ENCODE data around the gene NUP93. TPM values are rescaled to one million over a fixed set of nuclear protein-coding genes. Genes with fewer than 3 reads are reported as not detected.
"Not testable (repeated sequence)": the region's sequence is repeated elsewhere in the genome, so short reads cannot be mapped to it uniquely, and the experiment has no call there.

Gene NUP93
- polyA plus RNA-seq, 4 donors: 14.1 to 32.1 (median 22.3) TPM

GRCh38 chr16:56811602-56812001 is 81.7 kb downstream of the NUP93 start:
- not testable (repeated sequence) for H3K9me3 ChIP-seq (ENCODE audit: control insufficient read depth in 2 of 2, insufficient read depth in 1 of 2, low read depth in 1 of 2, low read length in 1 of 2); H3K36me3 ChIP-seq (ENCODE audit: control insufficient read depth in 3 of 3, insufficient read depth in 2 of 3, low read depth in 1 of 3, low read length in 3 of 3); H3K4me3 ChIP-seq (ENCODE audit: low read depth in 1 of 3, low read length in 3 of 3); DNase-seq; H3K27ac ChIP-seq (ENCODE audit: low read depth in 1 of 3, low read length in 2 of 3); H3K27me3 ChIP-seq (ENCODE audit: control insufficient read depth in 3 of 3, insufficient read depth in 3 of 3, low read length in 3 of 3); H3K4me1 ChIP-seq (ENCODE audit: control insufficient read depth in 3 of 3, insufficient read depth in 2 of 3, low read depth in 1 of 3, low read length in 2 of 3); FAIRE-seq
- WGBS, 3 donors: 96 to 98% (median 97%) methylated on average over 5 of the region's 5 CpGs

- Histone ChIP-seq H3K27ac (ENCODE audit: low read depth in 1 of 3, low read length in 2 of 3) (no peak overlapping the region), H3K4me1 (ENCODE audit: control insufficient read depth in 3 of 3, insufficient read depth in 2 of 3, low read depth in 1 of 3, low read length in 2 of 3) (no peaks in the 10 kb centered on the region), H3K36me3 (ENCODE audit: control insufficient read depth in 3 of 3, insufficient read depth in 2 of 3, low read depth in 1 of 3, low read length in 3 of 3) (peaks cover 0 to 5% (median 4%) of the 10 kb centered on the region in 3 donors), H3K9me3 (ENCODE audit: control insufficient read depth in 2 of 2, insufficient read depth in 1 of 2, low read depth in 1 of 2, low read length in 1 of 2) (no peaks in the 10 kb centered on the region), H3K27me3 (ENCODE audit: control insufficient read depth in 3 of 3, insufficient read depth in 3 of 3, low read length in 3 of 3) (no peaks in the 10 kb centered on the region), H3K4me3 (ENCODE audit: low read depth in 1 of 3, low read length in 3 of 3) (no peak overlapping the region)
- FAIRE-seq (no peak), DNase-seq (no peak)
Observed at GRCh38 chr16:56812884-56813283, 83.0 kb downstream of the NUP93 start.

GRCh38 chr16:56814537-56815432 is 84.9 kb downstream of the NUP93 start:
- WGBS, 3 donors: 83 to 90% (median 88%) methylated on average over 9 of the region's 9 CpGs
- FAIRE-seq: no peak
- Histone ChIP-seq H3K4me1 (ENCODE audit: control insufficient read depth in 3 of 3, insufficient read depth in 2 of 3, low read depth in 1 of 3, low read length in 2 of 3) (no peaks in the 10 kb centered on the region), H3K36me3 (ENCODE audit: control insufficient read depth in 3 of 3, insufficient read depth in 2 of 3, low read depth in 1 of 3, low read length in 3 of 3) (peaks cover 0 to 10% (median 7%) of the 10 kb centered on the region in 3 donors), H3K27ac (ENCODE audit: low read depth in 1 of 3, low read length in 2 of 3) (no peak overlapping the region), H3K9me3 (ENCODE audit: control insufficient read depth in 2 of 2, insufficient read depth in 1 of 2, low read depth in 1 of 2, low read length in 1 of 2) (no peaks in the 10 kb centered on the region), H3K4me3 (ENCODE audit: low read depth in 1 of 3, low read length in 3 of 3) (no peak overlapping the region), H3K27me3 (ENCODE audit: control insufficient read depth in 3 of 3, insufficient read depth in 3 of 3, low read length in 3 of 3) (no peaks in the 10 kb centered on the region)
- no peak for DNase-seq

GRCh38 chr16:56815721-56816120 is 85.8 kb downstream of the NUP93 start:
- DNase-seq: no peak
- H3K4me1 ChIP-seq (ENCODE audit: control insufficient read depth in 3 of 3, insufficient read depth in 2 of 3, low read depth in 1 of 3, low read length in 2 of 3): no peaks in the 10 kb centered on the region
- H3K36me3 ChIP-seq (ENCODE audit: control insufficient read depth in 3 of 3, insufficient read depth in 2 of 3, low read depth in 1 of 3, low read length in 3 of 3): peaks cover 0 to 5% (median 2%) of the 10 kb centered on the region in 3 donors
- no peak overlapping the region for H3K27ac ChIP-seq (ENCODE audit: low read depth in 1 of 3, low read length in 2 of 3)
- FAIRE-seq: no peak
- H3K4me3 ChIP-seq (ENCODE audit: low read depth in 1 of 3, low read length in 3 of 3): no peak overlapping the region
- H3K27me3 ChIP-seq (ENCODE audit: control insufficient read depth in 3 of 3, insufficient read depth in 3 of 3, low read length in 3 of 3): no peaks in the 10 kb centered on the region
- no peaks in the 10 kb centered on the region for H3K9me3 ChIP-seq (ENCODE audit: control insufficient read depth in 2 of 2, insufficient read depth in 1 of 2, low read depth in 1 of 2, low read length in 1 of 2)

- H3K27ac ChIP-seq (ENCODE audit: low read depth in 1 of 3, low read length in 2 of 3): no peak overlapping the region
- FAIRE-seq: no peak
- no peak for DNase-seq
- H3K36me3 ChIP-seq (ENCODE audit: control insufficient read depth in 3 of 3, insufficient read depth in 2 of 3, low read depth in 1 of 3, low read length in 3 of 3): peaks cover 4 to 12% (median 5%) of the 10 kb centered on the region in 3 donors
- H3K27me3 ChIP-seq (ENCODE audit: control insufficient read depth in 3 of 3, insufficient read depth in 3 of 3, low read length in 3 of 3): no peaks in the 10 kb centered on the region
- no peak overlapping the region for H3K4me3 ChIP-seq (ENCODE audit: low read depth in 1 of 3, low read length in 3 of 3)
- H3K9me3 ChIP-seq (ENCODE audit: control insufficient read depth in 2 of 2, insufficient read depth in 1 of 2, low read depth in 1 of 2, low read length in 1 of 2): no peaks in the 10 kb centered on the region
- H3K4me1 ChIP-seq (ENCODE audit: control insufficient read depth in 3 of 3, insufficient read depth in 2 of 3, low read depth in 1 of 3, low read length in 2 of 3): no peaks in the 10 kb centered on the region
Observed at GRCh38 chr16:56817056-56817455, 87.1 kb downstream of the NUP93 start.

- Histone ChIP-seq H3K27me3 (ENCODE audit: control insufficient read depth in 3 of 3, insufficient read depth in 3 of 3, low read length in 3 of 3) (no peaks in the 10 kb centered on the region), H3K36me3 (ENCODE audit: control insufficient read depth in 3 of 3, insufficient read depth in 2 of 3, low read depth in 1 of 3, low read length in 3 of 3) (peaks cover 4 to 15% (median 5%) of the 10 kb centered on the region in 3 donors), H3K9me3 (ENCODE audit: control insufficient read depth in 2 of 2, insufficient read depth in 1 of 2, low read depth in 1 of 2, low read length in 1 of 2) (no peaks in the 10 kb centered on the region), H3K4me1 (ENCODE audit: control insufficient read depth in 3 of 3, insufficient read depth in 2 of 3, low read depth in 1 of 3, low read length in 2 of 3) (no peaks in the 10 kb centered on the region), H3K27ac (ENCODE audit: low read depth in 1 of 3, low read length in 2 of 3) (no peak overlapping the region), H3K4me3 (ENCODE audit: low read depth in 1 of 3, low read length in 3 of 3) (no peak overlapping the region)
- 89 to 97% (median 91%) methylated on average over 1 of the region's 1 CpG for whole genome bisulfite sequencing, 3 donors
- FAIRE-seq: no peak
- DNase-seq: no peak
Observed at GRCh38 chr16:56817938-56818337, 88.0 kb downstream of the NUP93 start.

GRCh38 chr16:56823081-56823733 is 93.3 kb downstream of the NUP93 start:
- Histone ChIP-seq H3K9me3 (ENCODE audit: control insufficient read depth in 2 of 2, insufficient read depth in 1 of 2, low read depth in 1 of 2, low read length in 1 of 2) (no peaks in the 10 kb centered on the region), H3K27ac (ENCODE audit: low read depth in 1 of 3, low read length in 2 of 3) (no peak overlapping the region), H3K36me3 (ENCODE audit: control insufficient read depth in 3 of 3, insufficient read depth in 2 of 3, low read depth in 1 of 3, low read length in 3 of 3) (peaks cover 4 to 19% (median 8%) of the 10 kb centered on the region in 3 donors), H3K4me1 (ENCODE audit: control insufficient read depth in 3 of 3, insufficient read depth in 2 of 3, low read depth in 1 of 3, low read length in 2 of 3) (no peaks in the 10 kb centered on the region), H3K4me3 (ENCODE audit: low read depth in 1 of 3, low read length in 3 of 3) (no peak overlapping the region), H3K27me3 (ENCODE audit: control insufficient read depth in 3 of 3, insufficient read depth in 3 of 3, low read length in 3 of 3) (no peaks in the 10 kb centered on the region)
- WGBS, 3 donors: 94 to 96% (median 96%) methylated on average over 12 of the region's 12 CpGs
- DNase-seq (no peak), FAIRE-seq (no peak)

- Histone ChIP-seq H3K4me1 (ENCODE audit: control insufficient read depth in 3 of 3, insufficient read depth in 2 of 3, low read depth in 1 of 3, low read length in 2 of 3) (no peaks in the 10 kb centered on the region), H3K27me3 (ENCODE audit: control insufficient read depth in 3 of 3, insufficient read depth in 3 of 3, low read length in 3 of 3) (no peaks in the 10 kb centered on the region), H3K4me3 (ENCODE audit: low read depth in 1 of 3, low read length in 3 of 3) (no peak overlapping the region), H3K27ac (ENCODE audit: low read depth in 1 of 3, low read length in 2 of 3) (no peak overlapping the region), H3K36me3 (ENCODE audit: control insufficient read depth in 3 of 3, insufficient read depth in 2 of 3, low read depth in 1 of 3, low read length in 3 of 3) (peaks cover 5 to 18% (median 10%) of the 10 kb centered on the region in 3 donors), H3K9me3 (ENCODE audit: control insufficient read depth in 2 of 2, insufficient read depth in 1 of 2, low read depth in 1 of 2, low read length in 1 of 2) (no peaks in the 10 kb centered on the region)
- 16 to 49% (median 30%) methylated on average over 3 of the region's 3 CpGs for WGBS, 3 donors
- FAIRE-seq: no peak
- peak; percentile 10 to 19 for DNase-seq
Observed at GRCh38 chr16:56824331-56824730, 94.4 kb downstream of the NUP93 start.
